Measurements from ENCODE around the gene C4orf50.

The C4orf50 gene

GRCh38 chr4:5921101-5921980 lies 96.9 kb downstream of the C4orf50 start:
- no peak overlapping the region for H3K4me3 ChIP-seq (ENCODE audit: low read depth, low read length)
- no peak for DNase-seq
- no peak for TF ChIP-seq CTCF (IDR thresholded peaks at IDR 0.05; ENCODE audit: low read depth, low read length, missing control alignments)
- H3K36me3 ChIP-seq (replicated peaks): no peaks in the 10 kb centered on the region
- H3K27me3 ChIP-seq (replicated peaks): no peaks in the 10 kb centered on the region
- H3K27ac ChIP-seq: no peak overlapping the region
- in situ Hi-C loops (cut with HindIII; ENCODE audit: low pct_ligation_motif_present, low sequenced_read_pairs): no loop called here

GRCh38 chr4:5919571-5919970 lies 98.7 kb downstream of the C4orf50 start:
- Histone ChIP-seq H3K27me3 (replicated peaks) (no peaks in the 10 kb centered on the region), H3K4me3 (ENCODE audit: low read depth, low read length) (no peak overlapping the region), H3K27ac (no peak overlapping the region), H3K36me3 (replicated peaks) (no peaks in the 10 kb centered on the region)
- TF ChIP-seq CTCF (IDR thresholded peaks at IDR 0.05; ENCODE audit: low read depth, low read length, missing control alignments): no peak
- in situ Hi-C loops (cut with HindIII; ENCODE audit: low pct_ligation_motif_present, low sequenced_read_pairs): no loop called here
- no peak for DNase-seq

GRCh38 chr4:5919044-5919443 lies 99.2 kb downstream of the C4orf50 start:
- H3K27ac ChIP-seq: no peak overlapping the region
- no peaks in the 10 kb centered on the region for H3K27me3 ChIP-seq (replicated peaks)
- in situ Hi-C loops (cut with HindIII; ENCODE audit: low pct_ligation_motif_present, low sequenced_read_pairs): no loop called here
- H3K4me3 ChIP-seq (ENCODE audit: low read depth, low read length): no peak overlapping the region
- DNase-seq: no peak
- TF ChIP-seq CTCF (IDR thresholded peaks at IDR 0.05; ENCODE audit: low read depth, low read length, missing control alignments): no peak
- no peaks in the 10 kb centered on the region for H3K36me3 ChIP-seq (replicated peaks)

GRCh38 chr4:5918331-5918985 lies 99.8 kb downstream of the C4orf50 start:
- no peak overlapping the region for H3K27ac ChIP-seq
- H3K27me3 ChIP-seq (replicated peaks): no peaks in the 10 kb centered on the region
- no peak for TF ChIP-seq CTCF (IDR thresholded peaks at IDR 0.05; ENCODE audit: low read depth, low read length, missing control alignments)
- H3K4me3 ChIP-seq (ENCODE audit: low read depth, low read length): no peak overlapping the region
- DNase-seq: no peak
- H3K36me3 ChIP-seq (replicated peaks): no peaks in the 10 kb centered on the region
- in situ Hi-C loops (cut with HindIII; ENCODE audit: low pct_ligation_motif_present, low sequenced_read_pairs): no loop called here

GRCh38 chr4:5917672-5918071 lies 100.6 kb downstream of the C4orf50 start:
- DNase-seq: no peak
- no peaks in the 10 kb centered on the region for H3K27me3 ChIP-seq (replicated peaks)
- H3K27ac ChIP-seq: no peak overlapping the region

More at GRCh38 chr4:5917672-5918071, 100.6 kb downstream of the C4orf50 start:
- no peak for TF ChIP-seq CTCF (IDR thresholded peaks at IDR 0.05; ENCODE audit: low read depth, low read length, missing control alignments)
- in situ Hi-C loops (cut with HindIII; ENCODE audit: low pct_ligation_motif_present, low sequenced_read_pairs): no loop called here
- Histone ChIP-seq H3K4me3 (ENCODE audit: low read depth, low read length) (no peak overlapping the region), H3K36me3 (replicated peaks) (no peaks in the 10 kb centered on the region)
